Activated B cell treated with CpG ODN at 0.5 μM for 24 hours (primary cell): Measurements from ENCODE around the gene ANAPC2. TPM values are rescaled to one million over a fixed set of nuclear protein-coding genes. Genes with fewer than 3 reads are reported as not detected.

ENCODE experiments used
- ATAC-seq: fragments of 200-7000 bp; cut with Tn5 transposase; one replicate; pipeline ENCODE4 v1.10.0; 2021; ENCODE audit warnings: low read depth, mild to moderate bottlenecking, moderate library complexity
- CTCF ChIA-PET: fragments of 350-600 bp; sonication (Branson Sonifier 250); formaldehyde crosslinking; loops from one replicate; lab custom pipeline; 2021; ENCODE audit warnings: antibody characterized with exemption; lab: Charles Lee
- POLR2A ChIA-PET: fragments of 350-600 bp; sonication (Branson Sonifier 250); formaldehyde crosslinking; loops from one replicate; lab custom pipeline; 2021; ENCODE audit warnings: antibody characterized with exemption; lab: Charles Lee
- DNase-seq: peaks from one replicate; pipeline ENCODE4 v3.0.0; 2022
- H3K27ac Mint-ChIP-seq: one replicate; pipeline ENCODE4 v1.8.0; 2020; ENCODE audit warnings: mixed read lengths
- H3K27me3 Mint-ChIP-seq: one replicate; pipeline ENCODE4 v1.8.0; 2021; ENCODE audit warnings: mixed read lengths
- H3K36me3 Mint-ChIP-seq: one replicate; pipeline ENCODE4 v1.8.0; 2021; ENCODE audit warnings: low read depth, mixed read lengths
- H3K4me1 Mint-ChIP-seq: one replicate; pipeline ENCODE4 v1.8.0; 2021; ENCODE audit warnings: mixed read lengths
- H3K4me3 Mint-ChIP-seq: one replicate; pipeline ENCODE4 v1.8.0; 2020; ENCODE audit warnings: mild to moderate bottlenecking, mixed read lengths
- H3K9me3 Mint-ChIP-seq: one replicate; pipeline ENCODE4 v1.8.0; 2020; ENCODE audit warnings: mixed read lengths
- CTCF ChIP-seq: fragments of 200-600 bp; IDR thresholded peaks from one replicate; pipeline ENCODE4 v1.8.0; 2022; ENCODE audit warnings: antibody characterized with exemption, mild to moderate bottlenecking
- intact Hi-C: fragments of 100-400 bp; cut with micrococcal nuclease; formaldehyde crosslinking; loops from one replicate; pipeline ENCODE4 v1.15.1; 2024
- total RNA-seq: library from RNA; stranded (reverse); gene quantifications from 2 replicates; pipeline ENCODE4 v1.2.3, GENCODE V29; 2022

Gene ANAPC2
- total RNA-seq, 1 donor from 2014 or later = 93.9 TPM

GRCh38 chr9:137180491-137180890, 7.9 kb downstream of the ANAPC2 start:
- TF ChIP-seq CTCF = no peak
- ATAC-seq = no peak
- intact Hi-C loops = no loop called here
- H3K27me3 Mint-ChIP-seq = no peaks in the 10 kb centered on the region
- H3K9me3 Mint-ChIP-seq = no peaks in the 10 kb centered on the region
- no peaks in the 10 kb centered on the region for H3K4me1 Mint-ChIP-seq
- ChIA-PET CTCF (no interaction called here), POLR2A (interaction anchor here (1.0 kb wide), 2 partner anchors 9 to 60 kb away, joined by 3 to 4 read pairs; partner anchors contain the start of genes SSNA1 and TUBB4B)
- peaks cover 69% of the 10 kb centered on the region for H3K36me3 Mint-ChIP-seq
- no peak overlapping the region for H3K27ac Mint-ChIP-seq
- no peak overlapping the region for H3K4me3 Mint-ChIP-seq
- no peak for DNase-seq

GRCh38 chr9:137179761-137180160, 8.6 kb downstream of the ANAPC2 start:
- DNase-seq (no peak), ATAC-seq (no peak)
- H3K27ac Mint-ChIP-seq = no peak overlapping the region
- H3K36me3 Mint-ChIP-seq = peaks cover 64% of the 10 kb centered on the region
- no peak overlapping the region for H3K4me3 Mint-ChIP-seq
- no peaks in the 10 kb centered on the region for H3K27me3 Mint-ChIP-seq
- ChIA-PET POLR2A (no interaction called here), CTCF (no interaction called here)
- no peaks in the 10 kb centered on the region for H3K9me3 Mint-ChIP-seq
- intact Hi-C loops = no loop called here
- H3K4me1 Mint-ChIP-seq = no peaks in the 10 kb centered on the region
- TF ChIP-seq CTCF = no peak

- no peak for DNase-seq
- ChIA-PET POLR2A (no interaction called here), CTCF (no interaction called here)
- no peaks in the 10 kb centered on the region for H3K4me1 Mint-ChIP-seq
- intact Hi-C loops = no loop called here
- no peak for TF ChIP-seq CTCF
- H3K36me3 Mint-ChIP-seq = peaks cover 57% of the 10 kb centered on the region
- no peaks in the 10 kb centered on the region for H3K27me3 Mint-ChIP-seq
- no peak for ATAC-seq
- H3K9me3 Mint-ChIP-seq = no peaks in the 10 kb centered on the region
- H3K4me3 Mint-ChIP-seq = no peak overlapping the region
- H3K27ac Mint-ChIP-seq = no peak overlapping the region
These were observed 9.3 kb downstream of the ANAPC2 start for GRCh38 chr9:137178939-137179630.

- Mint-ChIP-seq H3K36me3 (peaks cover 50% of the 10 kb centered on the region), H3K4me3 (no peak overlapping the region), H3K27ac (no peak overlapping the region), H3K9me3 (no peaks in the 10 kb centered on the region), H3K4me1 (no peaks in the 10 kb centered on the region), H3K27me3 (no peaks in the 10 kb centered on the region)
- intact Hi-C loops = no loop called here
- DNase-seq = no peak
- ChIA-PET POLR2A (no interaction called here), CTCF (no interaction called here)
- TF ChIP-seq CTCF = no peak
- no peak for ATAC-seq
These were observed 10.0 kb downstream of the ANAPC2 start for GRCh38 chr9:137178201-137178938.
